K562 (cell line): ENCODE data around the gene ZBP1. TPM values are rescaled to one million over a fixed set of nuclear protein-coding genes. Genes with fewer than 3 reads are reported as not detected.

Experiments
- ATAC-seq: fragments of 200-7000 bp; cut with Tn5 transposase; 3 replicates; pipeline ENCODE4 v1.9.1; 2020; ENCODE audit warnings: moderate library complexity
- BruUV-seq: library from RNA; stranded (reverse); fragments of 400-500 nt; replicated peaks from 2 replicates; lab custom pipeline; 2021; lab: Mats Ljungman, UMichigan
- CTCF ChIA-PET: fragments of 300-600 bp; formaldehyde crosslinking; extraction: SDS; loops from one replicate; lab custom pipeline; 2021; ENCODE audit warnings: low intra/inter-chr PET ratio; lab: Yijun Ruan, JAX
- POLR2A ChIA-PET: fragments of 300-600, 350-650 bp; sonication (Branson Sonifier 250); formaldehyde crosslinking; extraction: SDS; loops from one replicate; lab custom pipeline; 2021; ENCODE audit warnings: antibody characterized with exemption, inconsistent platforms; lab: Yijun Ruan, JAX
- DNase-seq, 4 experiments: peaks; one replicate each; pipeline versions ENCODE4 v3.0.0 to v3.0.0-alpha.2; 2011 to 2018; ENCODE audit warnings: low spot score in 3 of 4, mixed read lengths in 3 of 4; ENCODE audit errors: extremely low read depth in 1 of 4
- FAIRE-seq: peaks from 2 replicates; lab custom pipeline; 2011; peaks lifted over from hg19 to GRCh38; lab: Jason Lieb, UNC
- H2AFZ ChIP-seq: 2 replicates; pipeline ENCODE4 v1.6.0; 2011; ENCODE audit warnings: low read depth, low read length, control low read depth, inconsistent platforms
- H3K27ac ChIP-seq: fragments of 200-600 bp; 3 replicates; pipeline ENCODE4 v1.8.0; 2011; ENCODE audit warnings: low read depth, mild to moderate bottlenecking, control low read depth, inconsistent platforms, low read length, moderate library complexity, mixed read lengths; ENCODE audit errors: extremely low read depth
- H3K27me3 ChIP-seq, 2 experiments: fragments of 300-600 bp in 1 of 2; 2 replicates in 1 of 2; 3 replicates in 1 of 2; pipeline versions ENCODE4 v1.6.0 to v1.8.0; 2011; ENCODE audit warnings: inconsistent platforms in 2 of 2, low read length in 2 of 2, mild to moderate bottlenecking in 1 of 2, mixed read lengths in 1 of 2, moderate library complexity in 1 of 2; ENCODE audit not compliant: control insufficient read depth in 2 of 2, insufficient read depth in 2 of 2
- H3K36me3 ChIP-seq: fragments of 300-600 bp; 3 replicates; pipeline ENCODE4 v1.8.0; 2011; ENCODE audit warnings: mild to moderate bottlenecking, low read length, inconsistent platforms; ENCODE audit not compliant: control insufficient read depth, insufficient read depth
- H3K4me1 ChIP-seq, 2 experiments: fragments of 200-600 bp in 1 of 2; replicated peaks in 1 of 2; 2 replicates in 1 of 2; 3 replicates in 1 of 2; pipeline versions ENCODE4 v1.5.1 to v1.8.0; 2011; ENCODE audit warnings: inconsistent platforms in 2 of 2, low read length in 2 of 2, mild to moderate bottlenecking in 1 of 2, mixed read lengths in 1 of 2, moderate library complexity in 1 of 2; ENCODE audit not compliant: control insufficient read depth in 2 of 2, insufficient read depth in 2 of 2
- H3K4me2 ChIP-seq: 2 replicates; pipeline ENCODE4 v1.6.1; 2011; ENCODE audit warnings: low read length, control low read depth, inconsistent platforms, mixed read lengths; ENCODE audit not compliant: insufficient read depth
- H3K4me3 ChIP-seq: fragments of 200-600 bp; sonication (generic), shearing (Covaris generic); 2 replicates; pipeline ENCODE4 v1.5.1; 2016; ENCODE audit warnings: control low read depth, inconsistent platforms
- H3K79me2 ChIP-seq: fragments of 200-600 bp; 3 replicates; pipeline ENCODE4 v1.8.0; 2011; ENCODE audit warnings: low read length, inconsistent platforms; ENCODE audit not compliant: control insufficient read depth, insufficient read depth
- H3K9ac ChIP-seq, 2 experiments: 2 replicates each; pipeline versions ENCODE4 v1.6.0 to v1.6.1; 2011; ENCODE audit warnings: low read depth in 2 of 2, low read length in 2 of 2, control low read depth in 1 of 2, inconsistent platforms in 1 of 2, mild to moderate bottlenecking in 1 of 2, mixed read lengths in 1 of 2; ENCODE audit not compliant: insufficient read depth in 1 of 2
- H3K9me1 ChIP-seq: one replicate; pipeline ENCODE4 v1.6.0; 2011; ENCODE audit warnings: inconsistent platforms, mild to moderate bottlenecking, low read length, moderate library complexity; ENCODE audit not compliant: control insufficient read depth, insufficient read depth
- H3K9me3 ChIP-seq: replicated peaks from 2 replicates; pipeline ENCODE4 v1.5.1; 2011; ENCODE audit warnings: low read depth, low read length, inconsistent platforms; ENCODE audit not compliant: control insufficient read depth, insufficient read depth
- H4K20me1 ChIP-seq: replicated peaks from 2 replicates; pipeline ENCODE4 v1.6.1; 2011; ENCODE audit warnings: low read length, inconsistent platforms, mixed read lengths; ENCODE audit not compliant: control insufficient read depth, insufficient read depth
- ATF7 ChIP-seq: fragments of 450-650 bp; IDR thresholded peaks from 2 replicates; pipeline ENCODE4 v1.7.1; 2014; ENCODE audit warnings: mild to moderate bottlenecking, moderate library complexity
- JUND ChIP-seq, 2 experiments: IDR thresholded peaks; 2 replicates in 1 of 2; 3 replicates in 1 of 2; pipeline ENCODE4 v1.6.1; 2011; ENCODE audit warnings: borderline replicate concordance in 2 of 2, low read depth in 2 of 2, low read length in 2 of 2, improper control_type of control experiment in 1 of 2, missing biosample characterization in 1 of 2, missing genetic modification characterization in 1 of 2, missing genetic modification reagents in 1 of 2
- MEIS2 ChIP-seq: fragments of 450-650 bp; IDR thresholded peaks from 2 replicates; pipeline ENCODE4 v1.6.1; 2014; ENCODE audit warnings: mild to moderate bottlenecking; ENCODE audit not compliant: partially characterized antibody
- NR2C2 ChIP-seq, 2 experiments: fragments of 200-800 bp in 1 of 2; sonication (Bioruptor generic) in 1 of 2; sonication (generic) in 1 of 2; formaldehyde crosslinking in 1 of 2; IDR thresholded peaks; 2 replicates each; pipeline versions ENCODE4 v1.6.1 to v1.8.0; 2016 to 2022; ENCODE audit warnings: mild to moderate bottlenecking in 1 of 2, missing compliant biosample characterization in 1 of 2, missing genetic modification characterization in 1 of 2, missing genetic modification reagents in 1 of 2
- PTRF ChIP-seq: fragments of 450-650 bp; IDR thresholded peaks from 2 replicates; pipeline ENCODE4 v1.6.1; 2016; ENCODE audit warnings: mild to moderate bottlenecking, missing genetic modification characterization, missing compliant biosample characterization
- ZNF408 ChIP-seq: fragments of 250-450 bp; sonication (Bioruptor Pico); IDR thresholded peaks from 2 replicates; pipeline ENCODE4 v1.4.0; 2020; ENCODE audit warnings: low read depth, mild to moderate bottlenecking, moderate library complexity
- WGBS: fragments of 100-300 bp; shearing (Covaris generic); methylation state at CpG from one replicate; pipeline ENCODE4 v1.1.6; 2016; ENCODE audit warnings: low coverage, mixed read lengths; ENCODE audit not compliant: insufficient coverage; ENCODE audit errors: missing lambda C conversion rate; 5-methylcytosine and 5-hydroxymethylcytosine counted together
- in situ Hi-C: fragments of 300-500 bp; cut with MboI; formaldehyde crosslinking; loops from 4 replicates; pipeline ENCODE4 v1.15.0; 2018; ENCODE audit warnings: inconsistent platforms, mixed read lengths
- intact Hi-C: fragments of 100-400 bp; cut with micrococcal nuclease; formaldehyde crosslinking; loops from 2 replicates; pipeline ENCODE4 v1.14.2; 2022
- polyA plus RNA-seq, 8 experiments: library from polyadenylated mRNA; depleted of rRNA in 4 of 8; stranded (reverse) in 5 of 8; unstranded in 3 of 8; fragments of >200 nt; fragmentation: Nextera tagmentation in 2 of 8; fragmentation: Illumina TruSeq in 1 of 8; extraction: Ambion mirVana in 2 of 8; extraction: Trizol in 1 of 8; gene quantifications; 2 replicates each; pipeline versions ENCODE4 v1.2.1 to v1.2.3, GENCODE V29; 2011 to 2014; ENCODE audit warnings: inconsistent platforms in 1 of 8, missing spikeins in 1 of 8
- total RNA-seq, 7 experiments: library from RNA; depleted of rRNA in 6 of 7; stranded (reverse); fragments of >200 nt in 6 of 7; fragmentation: Illumina TruSeq in 2 of 7; extraction: Trizol in 2 of 7; gene quantifications; 2 replicates each; pipeline versions ENCODE4 v1.2.1 to v1.2.3, GENCODE V29; 2011 to 2021; ENCODE audit warnings: low replicate concordance in 1 of 7
- TF ChIP-seq, protein P1 (sequence below): sonication (generic); formaldehyde crosslinking; IDR thresholded peaks from 2 replicates; pipeline ENCODE4 v1.8.0; 2022; ENCODE audit warnings: mild to moderate bottlenecking, missing genetic modification reagents
- TF ChIP-seq, protein P2 (sequence below), 3 experiments: fragments of 200-800 bp in 1 of 3; fragments of 250-450 bp in 1 of 3; fragments of 450-650 bp in 1 of 3; sonication (Bioruptor Pico) in 1 of 3; sonication (Bioruptor generic) in 1 of 3; formaldehyde crosslinking in 1 of 3; IDR thresholded peaks; 2 replicates each; pipeline versions ENCODE4 v1.6.1 to v1.8.0; 2016 to 2022; ENCODE audit warnings: mild to moderate bottlenecking in 2 of 3, missing genetic modification characterization in 2 of 3, missing compliant biosample characterization in 1 of 3, moderate library complexity in 1 of 3
- TF ChIP-seq, protein P3 (sequence below): fragments of 250-450 bp; sonication (Bioruptor Pico); IDR thresholded peaks from 2 replicates; pipeline ENCODE4 v1.5.0; 2021

ZBP1 gene
- total and polyA plus RNA-seq, 9 of the 15 experiments (the other 6 are each of a cell fraction or from before 2014, with no cell fraction given): not detected

DNA sequence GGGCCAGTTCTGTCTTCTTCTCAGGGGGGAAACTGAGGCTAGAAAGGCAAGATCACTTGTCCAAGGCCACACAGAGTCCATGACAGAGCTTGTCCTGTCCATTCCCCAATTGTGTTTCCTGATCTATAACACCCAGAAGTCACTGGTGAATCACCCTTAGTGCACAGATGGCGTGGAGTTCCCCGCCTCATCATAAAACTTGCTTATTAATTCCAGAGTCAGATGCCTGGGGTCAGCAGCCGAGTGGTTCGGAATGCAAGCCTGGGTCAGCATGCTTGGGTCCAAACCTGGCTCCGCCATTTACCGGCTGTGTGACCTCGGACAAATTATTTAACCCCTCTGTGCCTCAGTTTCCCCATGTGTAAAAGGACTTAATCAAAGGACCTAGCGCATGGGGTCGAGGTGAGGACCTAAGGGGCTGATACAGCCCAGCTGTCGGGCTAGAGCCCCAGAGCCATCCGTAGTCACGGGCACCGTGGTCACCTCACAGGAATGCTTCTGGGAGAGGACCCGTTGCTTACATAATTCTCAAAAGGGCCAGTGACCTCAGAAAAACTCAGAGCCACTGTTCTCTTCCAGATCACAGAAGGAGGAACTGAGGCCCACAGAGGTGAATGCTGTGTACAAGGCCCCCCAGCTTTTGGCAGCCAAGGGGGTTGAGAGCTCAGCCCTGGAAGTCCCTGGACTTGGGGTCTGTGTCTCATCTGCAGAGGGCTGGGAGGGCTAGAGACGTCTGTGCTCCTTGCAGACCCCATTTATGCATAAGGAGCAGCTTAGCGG is 1.4 kb upstream of the ZBP1 start (continued):
- no peak for TF ChIP-seq ATF7
- TF ChIP-seq, protein P1, sequence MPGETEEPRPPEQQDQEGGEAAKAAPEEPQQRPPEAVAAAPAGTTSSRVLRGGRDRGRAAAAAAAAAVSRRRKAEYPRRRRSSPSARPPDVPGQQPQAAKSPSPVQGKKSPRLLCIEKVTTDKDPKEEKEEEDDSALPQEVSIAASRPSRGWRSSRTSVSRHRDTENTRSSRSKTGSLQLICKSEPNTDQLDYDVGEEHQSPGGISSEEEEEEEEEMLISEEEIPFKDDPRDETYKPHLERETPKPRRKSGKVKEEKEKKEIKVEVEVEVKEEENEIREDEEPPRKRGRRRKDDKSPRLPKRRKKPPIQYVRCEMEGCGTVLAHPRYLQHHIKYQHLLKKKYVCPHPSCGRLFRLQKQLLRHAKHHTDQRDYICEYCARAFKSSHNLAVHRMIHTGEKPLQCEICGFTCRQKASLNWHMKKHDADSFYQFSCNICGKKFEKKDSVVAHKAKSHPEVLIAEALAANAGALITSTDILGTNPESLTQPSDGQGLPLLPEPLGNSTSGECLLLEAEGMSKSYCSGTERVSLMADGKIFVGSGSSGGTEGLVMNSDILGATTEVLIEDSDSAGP (CRISPR knock-in tag): no peak
- TF ChIP-seq, all 486 proteins: peak for 0

DNA sequence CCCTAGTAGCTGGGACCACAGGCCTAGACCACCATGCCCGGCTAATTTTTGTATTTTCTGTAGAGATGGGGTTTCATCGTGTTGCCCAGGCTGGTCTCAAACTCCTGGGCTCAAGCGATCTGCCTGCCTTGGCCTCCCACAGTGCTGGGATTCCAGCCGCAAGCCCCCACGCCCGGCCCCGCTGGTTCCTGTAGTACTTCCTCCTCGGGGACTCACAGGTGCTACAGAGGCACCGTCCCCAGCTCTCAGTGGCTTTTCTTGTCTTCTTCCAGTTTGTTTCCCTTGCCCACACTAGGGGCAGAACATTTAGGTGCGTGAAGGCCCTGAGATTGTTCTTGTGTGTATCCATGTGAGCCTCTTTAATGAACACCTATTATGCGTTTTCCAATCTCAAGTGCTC is 773 bp upstream of the ZBP1 start:
- Histone ChIP-seq H3K9me1 (no peaks in the 10 kb centered on the region), H3K27ac (no peak overlapping the region), H3K4me1 (peaks cover 0 to 3% of the 10 kb centered on the region in 2 experiments; a peak in 4 of 5 replicates), H4K20me1 (peaks cover 7% of the 10 kb centered on the region), H3K9me3 (no peaks in the 10 kb centered on the region), H3K27me3 (peaks cover 24 to 67% of the 10 kb centered on the region in 2 experiments; a peak in 4 of 5 replicates), H3K79me2 (no peaks in the 10 kb centered on the region), H3K36me3 (no peaks in the 10 kb centered on the region), H3K9ac (no peak overlapping the region; a peak in 1 of 4 replicates), H2AFZ (no peak overlapping the region), H3K4me3 (no peak overlapping the region), H3K4me2 (no peak overlapping the region)
- ATAC-seq (no peak), DNase-seq (no peak), FAIRE-seq (no peak)
- intact Hi-C loops (no loop called here), in situ Hi-C loops (loop anchor here (25.0 kb wide), 1 partner anchor 591 kb away; no protein-coding TSS in a partner anchor)
- WGBS: 3% methylated on average over 11 of the region's 11 CpGs
- POLR2A ChIA-PET: interaction anchor here (0.5 to 0.7 kb wide), 2 partner anchors 318 to 1997 kb away, joined by 3 read pairs; no protein-coding TSS in a partner anchor
- no TSS peak for BruUV-seq
- CTCF ChIA-PET: no interaction called here
- TF ChIP-seq, protein P2, sequence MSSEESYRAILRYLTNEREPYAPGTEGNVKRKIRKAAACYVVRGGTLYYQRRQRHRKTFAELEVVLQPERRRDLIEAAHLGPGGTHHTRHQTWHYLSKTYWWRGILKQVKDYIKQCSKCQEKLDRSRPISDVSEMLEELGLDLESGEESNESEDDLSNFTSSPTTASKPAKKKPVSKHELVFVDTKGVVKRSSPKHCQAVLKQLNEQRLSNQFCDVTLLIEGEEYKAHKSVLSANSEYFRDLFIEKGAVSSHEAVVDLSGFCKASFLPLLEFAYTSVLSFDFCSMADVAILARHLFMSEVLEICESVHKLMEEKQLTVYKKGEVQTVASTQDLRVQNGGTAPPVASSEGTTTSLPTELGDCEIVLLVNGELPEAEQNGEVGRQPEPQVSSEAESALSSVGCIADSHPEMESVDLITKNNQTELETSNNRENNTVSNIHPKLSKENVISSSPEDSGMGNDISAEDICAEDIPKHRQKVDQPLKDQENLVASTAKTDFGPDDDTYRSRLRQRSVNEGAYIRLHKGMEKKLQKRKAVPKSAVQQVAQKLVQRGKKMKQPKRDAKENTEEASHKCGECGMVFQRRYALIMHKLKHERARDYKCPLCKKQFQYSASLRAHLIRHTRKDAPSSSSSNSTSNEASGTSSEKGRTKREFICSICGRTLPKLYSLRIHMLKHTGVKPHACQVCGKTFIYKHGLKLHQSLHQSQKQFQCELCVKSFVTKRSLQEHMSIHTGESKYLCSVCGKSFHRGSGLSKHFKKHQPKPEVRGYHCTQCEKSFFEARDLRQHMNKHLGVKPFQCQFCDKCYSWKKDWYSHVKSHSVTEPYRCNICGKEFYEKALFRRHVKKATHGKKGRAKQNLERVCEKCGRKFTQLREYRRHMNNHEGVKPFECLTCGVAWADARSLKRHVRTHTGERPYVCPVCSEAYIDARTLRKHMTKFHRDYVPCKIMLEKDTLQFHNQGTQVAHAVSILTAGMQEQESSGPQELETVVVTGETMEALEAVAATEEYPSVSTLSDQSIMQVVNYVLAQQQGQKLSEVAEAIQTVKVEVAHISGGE (CRISPR knock-in tag; IDR thresholded peaks at IDR 0.05): no peak
- no peak for TF ChIP-seq MEIS2
- no peak for TF ChIP-seq PTRF
- no peak for TF ChIP-seq NR2C2 (CRISPR knock-in tag; IDR thresholded peaks at IDR 0.05)
- no peak for TF ChIP-seq NR2C2 (tag; IDR thresholded peaks at IDR 0.05)
- no peak for TF ChIP-seq ZNF408 (CRISPR knock-in tag)
- TF ChIP-seq, protein P3, sequence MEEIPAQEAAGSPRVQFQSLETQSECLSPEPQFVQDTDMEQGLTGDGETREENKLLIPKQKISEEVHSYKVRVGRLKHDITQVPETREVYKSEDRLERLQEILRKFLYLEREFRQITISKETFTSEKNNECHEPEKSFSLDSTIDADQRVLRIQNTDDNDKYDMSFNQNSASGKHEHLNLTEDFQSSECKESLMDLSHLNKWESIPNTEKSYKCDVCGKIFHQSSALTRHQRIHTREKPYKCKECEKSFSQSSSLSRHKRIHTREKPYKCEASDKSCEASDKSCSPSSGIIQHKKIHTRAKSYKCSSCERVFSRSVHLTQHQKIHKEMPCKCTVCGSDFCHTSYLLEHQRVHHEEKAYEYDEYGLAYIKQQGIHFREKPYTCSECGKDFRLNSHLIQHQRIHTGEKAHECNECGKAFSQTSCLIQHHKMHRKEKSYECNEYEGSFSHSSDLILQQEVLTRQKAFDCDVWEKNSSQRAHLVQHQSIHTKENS (CRISPR knock-in tag): no peak
- no peak for TF ChIP-seq JUND (IDR thresholded peaks at IDR 0.05; ENCODE audit: borderline replicate concordance, low read depth, low read length)
- TF ChIP-seq JUND (tag; IDR thresholded peaks at IDR 0.05; ENCODE audit: borderline replicate concordance, low read depth, low read length): no peak
